Endothelial cell of umbilical vein (primary cell): ENCODE results near the gene POLR2J. TPM values are rescaled to one million over a fixed set of nuclear protein-coding genes. Genes with fewer than 3 reads are reported as not detected.

Experiments
- BruUV-seq: library from RNA; stranded (reverse); fragments of 400-500 nt; replicated peaks from 2 replicates; lab custom pipeline; 2021; lab: Mats Ljungman, UMichigan
- CTCF ChIA-PET: fragments of 300-600, 350-600 bp; sonication (Branson Sonifier 250); formaldehyde crosslinking; loops from one replicate; lab custom pipeline; 2021; ENCODE audit warnings: antibody characterized with exemption, inconsistent platforms; lab: Charles Lee
- POLR2A ChIA-PET: fragments of 300-600, 350-600 bp; sonication (Branson Sonifier 250); formaldehyde crosslinking; loops from one replicate; lab custom pipeline; 2021; ENCODE audit warnings: antibody characterized with exemption, inconsistent platforms; lab: Charles Lee
- DNase-seq: peaks from one replicate; pipeline ENCODE4 v3.0.0-alpha.2; 2011; ENCODE audit warnings: low read depth, low spot score
- FAIRE-seq: peaks from 2 replicates; lab custom pipeline; 2011; peaks lifted over from hg19 to GRCh38; lab: Jason Lieb, UNC
- H2AFZ ChIP-seq: 2 replicates; pipeline ENCODE4 v1.6.0; 2012; ENCODE audit warnings: low read depth, low read length, control low read depth, inconsistent platforms
- H3K27ac ChIP-seq: 2 replicates; pipeline ENCODE4 v1.5.1; 2011; ENCODE audit warnings: low read depth, mild to moderate bottlenecking, control low read depth, low read length, moderate library complexity; ENCODE audit not compliant: insufficient read depth
- H3K27me3 ChIP-seq, 2 experiments: 2 replicates each; pipeline versions ENCODE4 v1.6.0 to v1.6.1; 2011; ENCODE audit warnings: low read length in 2 of 2, mixed read lengths in 1 of 2; ENCODE audit not compliant: control insufficient read depth in 2 of 2, insufficient read depth in 2 of 2
- H3K36me3 ChIP-seq, 2 experiments: 2 replicates in 1 of 2; 3 replicates in 1 of 2; pipeline ENCODE4 v1.5.1; 2011; ENCODE audit warnings: low read length in 2 of 2, mild to moderate bottlenecking in 1 of 2, moderate library complexity in 1 of 2; ENCODE audit not compliant: control insufficient read depth in 2 of 2, insufficient read depth in 2 of 2; ENCODE audit errors: extremely low read depth in 1 of 2
- H3K4me1 ChIP-seq: 3 replicates; pipeline ENCODE4 v1.5.1; 2011; ENCODE audit warnings: mild to moderate bottlenecking, low read length; ENCODE audit not compliant: control insufficient read depth, insufficient read depth; ENCODE audit errors: extremely low read depth
- H3K4me2 ChIP-seq: 2 replicates; pipeline ENCODE4 v1.6.1; 2011; ENCODE audit warnings: low read length, control low read depth, mixed read lengths; ENCODE audit not compliant: insufficient read depth
- H3K4me3 ChIP-seq, 3 experiments: fragments of 200-600 bp in 1 of 3; sonication (generic), shearing (Covaris generic) in 1 of 3; replicated peaks in 1 of 3; 2 replicates each; pipeline ENCODE4 v1.5.1; 2011 to 2016; ENCODE audit warnings: control low read depth in 3 of 3, low read length in 3 of 3, mild to moderate bottlenecking in 2 of 3, inconsistent platforms in 1 of 3, low read depth in 1 of 3, moderate library complexity in 1 of 3; ENCODE audit not compliant: insufficient read depth in 1 of 3
- H3K79me2 ChIP-seq: 2 replicates; pipeline ENCODE4 v1.6.0; 2012; ENCODE audit warnings: low read length, inconsistent platforms; ENCODE audit not compliant: control insufficient read depth, insufficient read depth
- H3K9ac ChIP-seq: replicated peaks from 2 replicates; pipeline ENCODE3; 2011; ENCODE audit warnings: low read length, control low read depth; ENCODE audit not compliant: insufficient read depth; ENCODE audit errors: extremely low read depth
- H3K9me1 ChIP-seq: replicated peaks from 3 replicates; pipeline ENCODE4 v1.6.0; 2011; ENCODE audit warnings: mild to moderate bottlenecking, low read length; ENCODE audit not compliant: control insufficient read depth, insufficient read depth; ENCODE audit errors: extremely low read depth
- H3K9me3 ChIP-seq: replicated peaks from 2 replicates; pipeline ENCODE4 v1.5.1; 2012; ENCODE audit warnings: low read length, inconsistent platforms; ENCODE audit not compliant: control insufficient read depth, insufficient read depth
- H4K20me1 ChIP-seq: replicated peaks from 2 replicates; pipeline ENCODE3; 2011; ENCODE audit warnings: mild to moderate bottlenecking, low read length; ENCODE audit not compliant: control insufficient read depth, insufficient read depth; ENCODE audit errors: extremely low read depth
- CTCF ChIP-seq, 2 donors: IDR thresholded peaks; 1 replicate in 1 of 2; 2 replicates in 1 of 2; pipeline ENCODE4 v1.5.1; 2011; ENCODE audit warnings: low read length in 2 of 2, mild to moderate bottlenecking in 2 of 2, moderate library complexity in 2 of 2, control low read depth in 1 of 2, inconsistent platforms in 1 of 2, low read depth in 1 of 2; ENCODE audit not compliant: insufficient read depth in 1 of 2; ENCODE audit errors: extremely low read depth in 1 of 2
- EZH2 ChIP-seq: IDR thresholded peaks from 2 replicates; pipeline ENCODE4 v1.6.1; 2012; ENCODE audit warnings: borderline replicate concordance, low read depth, mild to moderate bottlenecking, moderate library complexity, low read length, inconsistent platforms; ENCODE audit not compliant: severe bottlenecking
- FOS ChIP-seq: IDR thresholded peaks from 2 replicates; pipeline ENCODE4 v1.6.1; 2011; ENCODE audit warnings: mild to moderate bottlenecking, low read length, moderate library complexity, borderline replicate concordance; ENCODE audit not compliant: insufficient read depth
- GATA2 ChIP-seq: IDR thresholded peaks from 2 replicates; pipeline ENCODE4 v1.7.0; 2011; ENCODE audit warnings: low read depth, mild to moderate bottlenecking, moderate library complexity, mixed read lengths, low read length; ENCODE audit not compliant: insufficient read length, insufficient read depth
- JUN ChIP-seq: IDR thresholded peaks from 2 replicates; pipeline ENCODE4 v1.6.1; 2011; ENCODE audit warnings: borderline replicate concordance, low read depth; ENCODE audit not compliant: insufficient read length, insufficient read depth
- MAX ChIP-seq: IDR thresholded peaks from 2 replicates; pipeline ENCODE4 v1.6.1; 2011; ENCODE audit not compliant: insufficient read depth, insufficient read length
- MYC ChIP-seq: IDR thresholded peaks from one replicate; pipeline ENCODE4 v1.6.1; 2011; ENCODE audit warnings: mild to moderate bottlenecking, low read depth, low read length
- POLR2A ChIP-seq: IDR thresholded peaks from 2 replicates; pipeline ENCODE4 v1.6.1; 2012; ENCODE audit warnings: low read depth, mild to moderate bottlenecking, control low read depth, low read length
- POLR2AphosphoS5 ChIP-seq: IDR thresholded peaks from 2 replicates; pipeline ENCODE4 v1.6.1; 2012; ENCODE audit warnings: low read depth, mild to moderate bottlenecking, control low read depth, low read length, moderate library complexity; ENCODE audit not compliant: insufficient read depth
- dilution Hi-C: fragments of 300-500 bp; cut with MboI; formaldehyde crosslinking; loops from one replicate; pipeline ENCODE4 v1.15.0; 2019; ENCODE audit warnings: low sequenced_read_pairs; ENCODE audit not compliant: extremely low pct_ligation_motif_present
- intact Hi-C: fragments of 100-400 bp; cut with micrococcal nuclease; formaldehyde crosslinking; loops from one replicate; pipeline ENCODE4 v1.10.0; 2022
- microRNA-seq: library from miRNA; unstranded; fragments of <30 nt; microRNA quantifications from one replicate; pipeline ENCODE4 v1.2.0, GENCODE V29; 2021; ENCODE audit warnings: borderline number of aligned reads, borderline replicate concordance
- polyA plus RNA-seq, 4 experiments: library from polyadenylated mRNA; depleted of rRNA in 3 of 4; stranded (reverse) in 3 of 4; unstranded in 1 of 4; fragments of >200 nt; gene quantifications; 2 replicates each; pipeline versions ENCODE4 v1.2.1 to v1.2.3, GENCODE V29; 2011 to 2012; ENCODE audit warnings: missing spikeins in 1 of 4
- total RNA-seq: library from RNA; stranded (reverse); gene quantifications from 2 replicates; pipeline ENCODE4 v1.2.3, GENCODE V29; 2021

POLR2J gene
- total and polyA plus RNA-seq, 2 donors (not counting 3 experiments of a cell fraction or from before 2014, with no cell fraction given) = 48.7 to 93.6 TPM

GRCh38 chr7:102424129-102424551 lies 54.6 kb downstream of the POLR2J start:
- TF ChIP-seq MYC (no peak), JUN (no peak), POLR2A (no peak), MAX (no peak), POLR2AphosphoS5 (no peak), CTCF (IDR thresholded peaks at IDR 0.05; ENCODE audit: extremely low read depth in 1 of 2, insufficient read depth in 1 of 2, low read depth in 1 of 2, low read length in 2 of 2) (no peak), EZH2 (no peak), FOS (no peak), GATA2 (no peak)
- Histone ChIP-seq H3K36me3 (peaks cover 0 to 25% of the 10 kb centered on the region in 2 experiments), H3K9me1 (no peaks in the 10 kb centered on the region), H3K4me3 (no peak overlapping the region), H3K9me3 (no peaks in the 10 kb centered on the region), H3K9ac (no peak overlapping the region), H3K27me3 (no peaks in the 10 kb centered on the region), H3K27ac (no peak overlapping the region), H4K20me1 (no peaks in the 10 kb centered on the region), H3K4me2 (no peak overlapping the region), H2AFZ (no peak overlapping the region), H3K79me2 (no peaks in the 10 kb centered on the region), H3K4me1 (no peaks in the 10 kb centered on the region)
- FAIRE-seq (no peak), DNase-seq (no peak)
- no TSS peak for BruUV-seq
- intact Hi-C loops (loop anchor here (2.0 kb wide), 1 partner anchor 19 kb away; no protein-coding TSS in a partner anchor), dilution Hi-C loops (no loop called here)
- CTCF ChIA-PET = no interaction called here
- POLR2A ChIA-PET = no interaction called here

Small RNA genes lying within 50 kb of the gene (microRNA-seq; reads per million reads assigned to microRNA genes)
- gene MIR4467 (12.7 reads per million, percentile 28 among the genes with 10 or more reads in this experiment), gene MIR5090 (1.2 reads per million)

Other genes with a start within 250 kb of the POLR2J start
- 0.25 and 0.73 TPM in 2 replicates for gene SH2B2, start 192.1 kb downstream of the POLR2J start, total RNA-seq
- 0.69 and 1.1 TPM in 2 replicates for gene SH2B2, start 192.1 kb downstream of the POLR2J start, polyA plus RNA-seq
- gene SPDYE6, start 122.5 kb downstream of the POLR2J start, total RNA-seq = not detected in 2 replicates
- gene SPDYE6, start 122.5 kb downstream of the POLR2J start, polyA plus RNA-seq = not detected in 2 replicates
- gene PRKRIP1, start 82.6 kb downstream of the POLR2J start, total RNA-seq = 25.7 and 26.1 TPM in 2 replicates
- 13.1 and 16.1 TPM in 2 replicates for gene PRKRIP1, start 82.6 kb downstream of the POLR2J start, polyA plus RNA-seq
- gene ORAI2, start 45.3 kb downstream of the POLR2J start, total RNA-seq = 67.4 and 84.1 TPM in 2 replicates
- gene ORAI2, start 45.3 kb downstream of the POLR2J start, polyA plus RNA-seq = 99.1 and 138 TPM in 2 replicates
- 9.9 and 10.8 TPM in 2 replicates for gene ALKBH4, start 14.1 kb downstream of the POLR2J start, total RNA-seq
- gene ALKBH4, start 14.1 kb downstream of the POLR2J start, polyA plus RNA-seq = 5.3 and 7.8 TPM in 2 replicates
- gene LRWD1, start 13.9 kb downstream of the POLR2J start, total RNA-seq = 22.7 and 25.3 TPM in 2 replicates
- gene LRWD1, start 13.9 kb downstream of the POLR2J start, polyA plus RNA-seq = 21.7 and 25.4 TPM in 2 replicates
- 5.8 and 9.8 TPM in 2 replicates for gene RASA4B, start 38.9 kb upstream of the POLR2J start, total RNA-seq
- 3.2 and 4.7 TPM in 2 replicates for gene RASA4B, start 38.9 kb upstream of the POLR2J start, polyA plus RNA-seq
- gene UPK3BL2, start 64.8 kb upstream of the POLR2J start, total RNA-seq = 29.8 and 30.6 TPM in 2 replicates
- gene UPK3BL2, start 64.8 kb upstream of the POLR2J start, polyA plus RNA-seq = 18.2 and 35.4 TPM in 2 replicates
- gene SPDYE2, start 72.3 kb upstream of the POLR2J start, total RNA-seq = not detected in 2 replicates
- gene SPDYE2, start 72.3 kb upstream of the POLR2J start, polyA plus RNA-seq = not detected in 2 replicates
- gene POLR2J3, start 93.7 kb upstream of the POLR2J start, total RNA-seq = 63.1 and 66.3 TPM in 2 replicates
- gene POLR2J3, start 93.7 kb upstream of the POLR2J start, polyA plus RNA-seq = 40.7 and 41.0 TPM in 2 replicates
- gene RASA4, start 137.8 kb upstream of the POLR2J start, total RNA-seq = 20.1 and 20.2 TPM in 2 replicates
- gene RASA4, start 137.8 kb upstream of the POLR2J start, polyA plus RNA-seq = 11.6 and 13.3 TPM in 2 replicates
- 14.1 and 34.4 TPM in 2 replicates for gene UPK3BL1, start 163.9 kb upstream of the POLR2J start, total RNA-seq
- gene UPK3BL1, start 163.9 kb upstream of the POLR2J start, polyA plus RNA-seq = 17.8 and 20.3 TPM in 2 replicates
- not detected in 2 replicates for gene SPDYE2B, start 171.4 kb upstream of the POLR2J start, total RNA-seq
- not detected in 2 replicates for gene SPDYE2B, start 171.4 kb upstream of the POLR2J start, polyA plus RNA-seq
- 19.2 and 21.3 TPM in 2 replicates for gene POLR2J2, start 192.7 kb upstream of the POLR2J start, total RNA-seq
- gene POLR2J2, start 192.7 kb upstream of the POLR2J start, polyA plus RNA-seq = 1.3 and 1.7 TPM in 2 replicates